ENCODE measurements around the gene NDUFA8.

DNA sequence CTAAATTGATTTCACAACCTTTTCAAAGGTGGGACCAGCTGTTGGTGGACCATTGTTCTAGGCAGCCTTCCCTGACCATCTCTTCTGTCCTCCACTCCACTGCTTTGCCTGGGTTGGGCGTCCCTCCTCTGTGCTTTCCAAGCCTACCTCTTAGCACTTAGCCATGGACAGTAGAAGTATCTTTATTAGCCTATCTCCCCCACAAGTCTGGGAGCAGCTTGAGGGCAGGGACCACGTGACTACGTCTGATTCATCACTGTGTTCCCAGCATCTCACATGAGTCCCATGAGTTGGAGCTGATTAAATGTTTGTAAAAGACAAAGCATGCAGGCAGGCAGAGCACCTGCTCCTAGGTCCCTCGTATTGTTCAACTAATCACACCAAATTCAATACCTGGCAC, 21.1 kb upstream of the NDUFA8 start:
- TF ChIP-seq, protein P1, sequence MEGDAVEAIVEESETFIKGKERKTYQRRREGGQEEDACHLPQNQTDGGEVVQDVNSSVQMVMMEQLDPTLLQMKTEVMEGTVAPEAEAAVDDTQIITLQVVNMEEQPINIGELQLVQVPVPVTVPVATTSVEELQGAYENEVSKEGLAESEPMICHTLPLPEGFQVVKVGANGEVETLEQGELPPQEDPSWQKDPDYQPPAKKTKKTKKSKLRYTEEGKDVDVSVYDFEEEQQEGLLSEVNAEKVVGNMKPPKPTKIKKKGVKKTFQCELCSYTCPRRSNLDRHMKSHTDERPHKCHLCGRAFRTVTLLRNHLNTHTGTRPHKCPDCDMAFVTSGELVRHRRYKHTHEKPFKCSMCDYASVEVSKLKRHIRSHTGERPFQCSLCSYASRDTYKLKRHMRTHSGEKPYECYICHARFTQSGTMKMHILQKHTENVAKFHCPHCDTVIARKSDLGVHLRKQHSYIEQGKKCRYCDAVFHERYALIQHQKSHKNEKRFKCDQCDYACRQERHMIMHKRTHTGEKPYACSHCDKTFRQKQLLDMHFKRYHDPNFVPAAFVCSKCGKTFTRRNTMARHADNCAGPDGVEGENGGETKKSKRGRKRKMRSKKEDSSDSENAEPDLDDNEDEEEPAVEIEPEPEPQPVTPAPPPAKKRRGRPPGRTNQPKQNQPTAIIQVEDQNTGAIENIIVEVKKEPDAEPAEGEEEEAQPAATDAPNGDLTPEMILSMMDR (optimal IDR thresholded peaks at IDR 0.05 in 1 of 3, IDR thresholded peaks at IDR 0.05 in 1 of 3, conservative IDR thresholded peaks at IDR 0.05 in 1 of 3; ENCODE audit: extremely low read depth in 1 of 3, insufficient read depth in 2 of 3, low read length in 3 of 3) = no peak
- TF ChIP-seq EZH2 (IDR thresholded peaks at IDR 0.05; ENCODE audit: low read length) = no peak
